OCI-LY3 (cell line): ENCODE data around the gene DOCK9.

Source experiments
- H2AFZ ChIP-seq: fragments of 200-600, 300-600 bp; shearing (Covaris generic); 2 replicates; pipeline ENCODE4 v1.6.0; 2014; ENCODE audit warnings: antibody characterized with exemption, low read depth, low read length
- H3K27ac ChIP-seq: fragments of 200-600, 300-600 bp; sonication (generic); 2 replicates; pipeline ENCODE4 v1.5.1; 2014; ENCODE audit warnings: mild to moderate bottlenecking, low read length, moderate library complexity, mixed read lengths
- H3K27me3 ChIP-seq: fragments of 200-600, 300-600 bp; sonication (generic); 2 replicates; pipeline ENCODE4 v1.6.1; 2014; ENCODE audit warnings: low read depth, low read length, mixed read lengths
- H3K36me3 ChIP-seq: fragments of 200-600, 300-600 bp; sonication (generic); replicated peaks from 2 replicates; pipeline ENCODE3; 2014; ENCODE audit warnings: low read depth, low read length, mixed read lengths
- H3K4me1 ChIP-seq: fragments of 300-600, 200-600 bp; sonication (generic); 2 replicates; pipeline ENCODE4 v1.6.1; 2014; ENCODE audit warnings: low read length, mixed read lengths
- H3K4me2 ChIP-seq: fragments of 200-600, 300-600 bp; sonication (generic); 2 replicates; pipeline ENCODE4 v1.6.1; 2014; ENCODE audit warnings: low read length, mixed read lengths
- H3K4me3 ChIP-seq: fragments of 300-600, 200-600 bp; sonication (generic); 2 replicates; pipeline ENCODE4 v1.5.1; 2014; ENCODE audit warnings: antibody characterized with exemption, mild to moderate bottlenecking, low read length, moderate library complexity
- H3K79me2 ChIP-seq: fragments of 300-600, 200-600 bp; shearing (Covaris generic); 2 replicates; pipeline ENCODE4 v1.6.1; 2014; ENCODE audit warnings: mild to moderate bottlenecking, low read length, mixed read lengths
- H3K9ac ChIP-seq: fragments of 300-600, 200-600 bp; shearing (Covaris generic); 2 replicates; pipeline ENCODE4 v1.6.0; 2014; ENCODE audit warnings: mild to moderate bottlenecking, low read length, moderate library complexity
- H3K9me3 ChIP-seq: fragments of 200-600, 300-600 bp; shearing (Covaris generic); 2 replicates; pipeline ENCODE4 v1.6.1; 2014; ENCODE audit warnings: low read length, mixed read lengths; ENCODE audit not compliant: insufficient read depth
- H4K20me1 ChIP-seq: fragments of 200-600, 300-600 bp; sonication (generic); 2 replicates; pipeline ENCODE4 v1.6.1; 2016; ENCODE audit warnings: low read length, mixed read lengths; ENCODE audit not compliant: insufficient read depth
- CTCF ChIP-seq: fragments of 200-600, 300-600 bp; sonication (generic); IDR thresholded peaks from 2 replicates; pipeline ENCODE4 v1.5.1; 2014; ENCODE audit warnings: antibody characterized with exemption, low read length, low read depth
- EZH2phosphoT487 ChIP-seq: fragments of 200-600 bp; shearing (Covaris generic); IDR thresholded peaks from 2 replicates; pipeline ENCODE4 v1.6.1; 2018; ENCODE audit warnings: antibody characterized with exemption, mixed run types, low read depth

The DOCK9 gene

DNA sequence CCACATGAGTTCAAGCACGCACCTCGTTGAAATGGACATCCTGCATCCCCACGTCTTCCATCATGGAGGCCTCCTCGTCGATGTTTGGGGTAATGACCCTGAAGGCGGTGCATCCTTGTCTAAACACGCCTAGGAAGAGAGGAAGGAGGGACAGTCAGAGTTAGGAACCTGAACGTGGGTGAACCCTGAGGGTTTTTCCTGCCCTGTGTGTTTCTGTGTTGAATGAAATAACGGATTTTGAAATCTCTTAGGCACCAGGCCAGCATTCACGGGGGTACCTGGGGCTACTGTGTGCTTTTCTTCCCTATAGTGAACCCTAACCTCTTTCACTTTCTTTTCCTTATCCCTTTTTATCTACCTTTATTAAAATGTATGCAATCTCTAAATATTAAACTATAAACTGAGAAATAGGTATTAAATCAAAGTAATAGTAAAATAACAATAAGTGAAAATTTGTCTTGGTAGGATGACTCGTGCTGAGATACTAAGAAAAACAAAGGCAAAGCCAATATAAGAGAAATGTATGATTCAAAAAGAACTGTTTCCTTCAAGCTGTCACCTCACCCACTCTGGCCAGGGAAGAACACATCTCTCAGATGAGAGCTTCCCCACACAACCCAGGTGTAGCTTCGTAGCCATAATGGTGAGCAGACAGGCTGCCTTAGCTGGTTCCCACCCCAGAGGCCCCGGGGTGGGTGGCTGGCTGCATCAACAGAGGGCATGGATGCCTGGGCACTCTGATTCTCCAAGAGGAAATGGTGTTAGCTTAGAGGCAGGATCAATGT lies 153.3 kb downstream of the DOCK9 start:
- Histone ChIP-seq H2AFZ (no peak overlapping the region), H3K36me3 (no peaks in the 10 kb centered on the region), H3K9me3 (no peaks in the 10 kb centered on the region), H3K79me2 (no peaks in the 10 kb centered on the region), H3K9ac (no peak overlapping the region), H3K27ac (no peak overlapping the region), H3K4me3 (peak overlapping the region; percentile 59; the same call in 1 of the 2 replicates), H3K4me1 (peaks cover 19% of the 10 kb centered on the region), H3K27me3 (no peaks in the 10 kb centered on the region), H4K20me1 (no peaks in the 10 kb centered on the region), H3K4me2 (peak overlapping the region; percentile 68)
- TF ChIP-seq EZH2phosphoT487 (no peak), CTCF (no peak)

GRCh38 chr13:98823442-98823841 lies 154.4 kb downstream of the DOCK9 start:
- TF ChIP-seq EZH2phosphoT487 = no peak
- no peak for TF ChIP-seq CTCF
- no peak overlapping the region for H3K4me3 ChIP-seq
- H3K79me2 ChIP-seq = no peaks in the 10 kb centered on the region
- no peak overlapping the region for H3K9ac ChIP-seq
- no peaks in the 10 kb centered on the region for H3K9me3 ChIP-seq
- no peak overlapping the region for H3K27ac ChIP-seq
- H3K4me1 ChIP-seq = peaks cover 19% of the 10 kb centered on the region
- H4K20me1 ChIP-seq = no peaks in the 10 kb centered on the region
- no peak overlapping the region for H3K4me2 ChIP-seq
- no peak overlapping the region for H2AFZ ChIP-seq
- no peaks in the 10 kb centered on the region for H3K27me3 ChIP-seq
- H3K36me3 ChIP-seq = no peaks in the 10 kb centered on the region

DNA sequence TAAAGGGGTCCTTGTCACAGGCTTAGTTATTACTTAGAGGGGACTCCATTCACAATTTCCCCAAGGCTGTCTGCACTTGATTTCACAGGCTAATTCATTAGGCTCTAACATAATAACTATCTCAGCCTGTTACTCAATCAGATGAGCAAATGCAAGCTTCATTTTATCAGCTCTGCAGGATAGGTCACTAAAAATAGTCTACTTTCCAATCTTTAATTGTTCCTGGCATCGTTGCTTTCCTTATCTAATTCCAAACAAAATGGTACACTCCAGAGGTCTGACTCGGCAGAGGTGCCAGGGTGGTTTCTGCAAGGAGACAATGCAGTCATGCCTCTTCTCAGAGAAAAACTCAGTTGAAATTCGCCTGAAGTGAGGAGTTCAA lies 155.6 kb downstream of the DOCK9 start:
- Histone ChIP-seq H4K20me1 (no peaks in the 10 kb centered on the region), H3K9ac (no peak overlapping the region), H3K27ac (no peak overlapping the region), H3K4me3 (no peak overlapping the region), H3K4me1 (peaks cover 19% of the 10 kb centered on the region), H3K4me2 (no peak overlapping the region), H3K79me2 (no peaks in the 10 kb centered on the region), H3K27me3 (no peaks in the 10 kb centered on the region), H3K9me3 (no peaks in the 10 kb centered on the region), H2AFZ (no peak overlapping the region), H3K36me3 (no peaks in the 10 kb centered on the region)
- TF ChIP-seq CTCF = no peak

DNA sequence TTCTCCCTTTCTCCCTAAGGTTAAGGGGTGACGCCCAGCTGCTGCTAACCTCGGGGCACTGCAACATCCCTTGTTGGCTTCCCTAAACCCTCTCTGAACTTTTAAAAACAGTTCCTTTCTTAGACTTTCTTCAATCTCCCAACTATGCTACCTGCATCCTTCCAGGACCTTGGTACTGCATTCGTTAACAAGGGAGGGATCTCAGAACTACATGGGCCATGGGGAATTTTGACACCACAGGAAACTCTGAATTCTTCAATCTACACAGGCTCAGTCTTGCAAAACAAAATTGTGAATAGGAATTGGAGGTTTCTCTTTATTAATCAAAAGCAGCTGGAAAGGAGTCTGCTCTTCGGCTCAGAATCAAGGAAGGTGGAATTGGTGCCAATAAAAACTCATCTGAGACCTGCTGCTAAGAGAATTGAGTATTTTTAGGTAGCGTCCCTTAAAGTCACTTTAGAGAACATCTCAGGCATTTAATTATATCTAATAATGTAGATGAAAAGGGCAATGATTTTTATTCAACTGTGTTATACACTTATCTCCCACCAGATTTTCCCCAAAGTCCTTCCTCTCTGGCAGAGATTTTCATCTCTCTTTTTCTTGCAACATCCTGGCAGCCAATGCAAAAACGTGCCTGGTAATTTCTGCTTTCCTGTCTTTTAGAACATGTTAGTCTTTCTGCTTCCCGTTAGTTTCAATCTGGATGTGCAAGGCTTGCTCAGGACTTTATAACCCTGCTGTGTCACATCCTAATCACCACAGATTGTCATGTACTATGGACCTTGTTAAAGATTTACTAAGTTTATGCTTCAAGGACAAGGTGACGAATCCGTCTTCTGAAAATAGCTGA lies 156.3 kb downstream of the DOCK9 start:
- H3K36me3 ChIP-seq = no peaks in the 10 kb centered on the region
- no peak overlapping the region for H3K27ac ChIP-seq
- peaks cover 19% of the 10 kb centered on the region for H3K4me1 ChIP-seq
- H3K79me2 ChIP-seq = no peaks in the 10 kb centered on the region
- TF ChIP-seq EZH2phosphoT487 (no peak), CTCF (no peak)
- no peaks in the 10 kb centered on the region for H4K20me1 ChIP-seq
- no peak overlapping the region for H2AFZ ChIP-seq
- H3K27me3 ChIP-seq = no peaks in the 10 kb centered on the region
- no peaks in the 10 kb centered on the region for H3K9me3 ChIP-seq
- no peak overlapping the region for H3K4me3 ChIP-seq
- H3K9ac ChIP-seq = no peak overlapping the region
- no peak overlapping the region for H3K4me2 ChIP-seq
